ENCODE measurements around the gene FGF2. TPM values are rescaled to one million over a fixed set of nuclear protein-coding genes. Genes with fewer than 3 reads are reported as not detected.
"Not testable (repeated sequence)": the region's sequence is repeated elsewhere in the genome, so short reads cannot be mapped to it uniquely, and the experiment has no call there.

FGF2 gene
- total RNA-seq, 4 donors from 2014 or later = 32.5 to 54.7 (median 41.8) TPM

GRCh38 chr4:122861172-122861943, 34.7 kb downstream of the FGF2 start:
- TF ChIP-seq CTCF (IDR thresholded peaks at IDR 0.05) = no peak
- no peak for TF ChIP-seq POLR2A (IDR thresholded peaks at IDR 0.05)
- TF ChIP-seq POLR2AphosphoS5 (IDR thresholded peaks at IDR 0.05) = no peak
- no peak for TF ChIP-seq EP300 (IDR thresholded peaks at IDR 0.05)
- Histone ChIP-seq H3K4me3 (no peak overlapping the region), H3K27me3 (no peaks in the 10 kb centered on the region), H3K4me1 (peaks cover 0 to 73% (median 0%) of the 10 kb centered on the region in 3 donors), H3K36me3 (no peaks in the 10 kb centered on the region), H3K27ac (no peak overlapping the region), H3K9me3 (no peaks in the 10 kb centered on the region)
- no peak for ATAC-seq
- 53 to 82% methylated on average over 2 of the region's 2 CpGs for WGBS, 2 donors (ENCODE audit: low coverage in 1 of 2)

- WGBS, 2 donors (ENCODE audit: low coverage in 1 of 2) = 0 to 33% methylated on average over 1 of the region's 1 CpG
These were observed 37.0 kb downstream of the FGF2 start for GRCh38 chr4:122863639-122864038.

GRCh38 chr4:122865425-122865824, 38.8 kb downstream of the FGF2 start:
- Histone ChIP-seq H3K36me3 (no peaks in the 10 kb centered on the region), H3K27me3 (no peaks in the 10 kb centered on the region), H3K27ac (no peak overlapping the region), H3K4me1 (peaks cover 0 to 49% (median 0%) of the 10 kb centered on the region in 3 donors), H3K9me3 (no peaks in the 10 kb centered on the region), H3K4me3 (no peak overlapping the region)
- 79 to 83% methylated on average over 2 to 4 of the region's 4 CpGs for WGBS, 2 donors (ENCODE audit: low coverage in 1 of 2)
- TF ChIP-seq EP300 (IDR thresholded peaks at IDR 0.05) (no peak), POLR2A (IDR thresholded peaks at IDR 0.05) (no peak), POLR2AphosphoS5 (IDR thresholded peaks at IDR 0.05) (no peak), CTCF (IDR thresholded peaks at IDR 0.05) (no peak)
- ATAC-seq = no peak

More at GRCh38 chr4:122863639-122864038, 37.0 kb downstream of the FGF2 start:
- Histone ChIP-seq H3K9me3 (no peaks in the 10 kb centered on the region), H3K4me1 (peaks cover 0 to 57% (median 0%) of the 10 kb centered on the region in 3 donors), H3K4me3 (no peak overlapping the region), H3K27ac (no peak overlapping the region), H3K36me3 (no peaks in the 10 kb centered on the region), H3K27me3 (no peaks in the 10 kb centered on the region)
- ATAC-seq = no peak
- TF ChIP-seq EP300 (IDR thresholded peaks at IDR 0.05) (no peak), POLR2AphosphoS5 (IDR thresholded peaks at IDR 0.05) (no peak), CTCF (IDR thresholded peaks at IDR 0.05) (no peak), POLR2A (IDR thresholded peaks at IDR 0.05) (no peak)

GRCh38 chr4:122868235-122868634, 41.6 kb downstream of the FGF2 start:
- not testable (repeated sequence) for H3K27me3 ChIP-seq, H3K9me3 ChIP-seq, H3K27ac ChIP-seq, H3K36me3 ChIP-seq, ATAC-seq, H3K4me3 ChIP-seq
- peaks cover 0 to 26% (median 2%) of the 10 kb centered on the region in 3 donors for H3K4me1 ChIP-seq
- 92 to 100% methylated on average over 3 of the region's 3 CpGs for WGBS, 2 donors (ENCODE audit: low coverage in 1 of 2)

GRCh38 chr4:122873146-122873545, 46.5 kb downstream of the FGF2 start:
- H3K27ac ChIP-seq = no peak overlapping the region
- peaks cover 0 to 18% of the 10 kb centered on the region in 2 donors for H3K36me3 ChIP-seq
- no peaks in the 10 kb centered on the region for H3K9me3 ChIP-seq
- TF ChIP-seq CTCF (IDR thresholded peaks at IDR 0.05) = no peak
- TF ChIP-seq POLR2AphosphoS5 (IDR thresholded peaks at IDR 0.05) = no peak
- TF ChIP-seq EP300 (IDR thresholded peaks at IDR 0.05) = no peak
- TF ChIP-seq POLR2A (IDR thresholded peaks at IDR 0.05) = no peak
- no peak for ATAC-seq
- H3K4me3 ChIP-seq = no peak overlapping the region
- 67 to 89% methylated on average over 1 of the region's 1 CpG for WGBS, 2 donors (ENCODE audit: low coverage in 1 of 2)
- peaks cover 0 to 9% (median 6%) of the 10 kb centered on the region in 3 donors for H3K4me1 ChIP-seq
- H3K27me3 ChIP-seq = no peaks in the 10 kb centered on the region
